HepG2 (cell line): ENCODE measurements around the gene ABCA2. TPM values are rescaled to one million over a fixed set of nuclear protein-coding genes. Genes with fewer than 3 reads are reported as not detected.

Experiments
- ATAC-seq: fragments of 200-7000 bp; cut with Tn5 transposase; 3 replicates; pipeline ENCODE4 v1.9.1; 2020; ENCODE audit warnings: mild to moderate bottlenecking, moderate library complexity
- BruUV-seq: library from RNA; stranded (reverse); fragments of 400-500 nt; replicated peaks from 2 replicates; lab custom pipeline; 2021; lab: Mats Ljungman, UMichigan
- CTCF ChIA-PET: fragments of 300-600 bp; formaldehyde crosslinking; extraction: SDS; loops from one replicate; lab custom pipeline; 2021; ENCODE audit warnings: low total read pairs, inconsistent platforms, low intra/inter-chr PET ratio; lab: Yijun Ruan, JAX
- POLR2A ChIA-PET: fragments of 350-600 bp; sonication (Branson Sonifier 250); formaldehyde crosslinking; loops from one replicate; lab custom pipeline; 2020; ENCODE audit warnings: antibody characterized with exemption, inconsistent platforms; lab: Yijun Ruan, JAX
- DNase-seq: peaks from one replicate; pipeline ENCODE4 v3.0.0-alpha.2; 2015; ENCODE audit warnings: low spot score
- FAIRE-seq: peaks from 3 replicates; lab custom pipeline; 2011; peaks lifted over from hg19 to GRCh38; lab: Jason Lieb, UNC
- H2AFZ ChIP-seq: one replicate; pipeline ENCODE4 v1.6.1; 2011; ENCODE audit warnings: low read length, inconsistent platforms
- H3K27ac ChIP-seq: fragments of 300-600 bp; 3 replicates; pipeline ENCODE4 v1.8.0; 2011; ENCODE audit warnings: mixed run types, mild to moderate bottlenecking, mixed read lengths, low read length, inconsistent platforms; ENCODE audit not compliant: insufficient read depth; ENCODE audit errors: extremely low read length
- H3K27me3 ChIP-seq, 2 experiments: fragments of 200-600 bp in 1 of 2; 2 replicates in 1 of 2; 3 replicates in 1 of 2; pipeline versions ENCODE4 v1.6.0 to v1.8.0; 2011; ENCODE audit warnings: low read length in 2 of 2, mild to moderate bottlenecking in 2 of 2, moderate library complexity in 2 of 2, inconsistent platforms in 1 of 2; ENCODE audit not compliant: insufficient read depth in 2 of 2, control insufficient read depth in 1 of 2
- H3K36me3 ChIP-seq, 2 experiments: fragments of 200-600 bp in 1 of 2; replicated peaks in 1 of 2; 2 replicates in 1 of 2; 3 replicates in 1 of 2; pipeline versions ENCODE4 v1.5.1 to v1.8.0; 2011; ENCODE audit warnings: low read length in 2 of 2, inconsistent platforms in 1 of 2; ENCODE audit not compliant: insufficient read depth in 2 of 2, control insufficient read depth in 1 of 2
- H3K4me1 ChIP-seq: 2 replicates; pipeline ENCODE4 v1.5.1; 2012; ENCODE audit warnings: low read length, inconsistent platforms; ENCODE audit not compliant: insufficient read depth
- H3K4me2 ChIP-seq: 2 replicates; pipeline ENCODE4 v1.6.0; 2011; ENCODE audit warnings: low read depth, low read length, inconsistent platforms
- H3K4me3 ChIP-seq, 3 experiments: fragments of 200-600 bp in 1 of 3; sonication (generic), shearing (Covaris generic) in 1 of 3; replicated peaks in 1 of 3; 2 replicates each; pipeline ENCODE4 v1.5.1; 2011 to 2016; ENCODE audit warnings: low read length in 3 of 3, inconsistent platforms in 2 of 3, low read depth in 2 of 3, mild to moderate bottlenecking in 2 of 3, control low read depth in 1 of 3, mixed read lengths in 1 of 3; ENCODE audit not compliant: insufficient read depth in 1 of 3
- H3K79me2 ChIP-seq: one replicate; pipeline ENCODE4 v1.6.1; 2011; ENCODE audit warnings: low read length, inconsistent platforms; ENCODE audit not compliant: insufficient read depth
- H3K9ac ChIP-seq: 2 replicates; pipeline ENCODE4 v1.6.0; 2011; ENCODE audit warnings: mild to moderate bottlenecking, low read depth, low read length, inconsistent platforms; ENCODE audit not compliant: insufficient read depth
- H3K9me3 ChIP-seq: 2 replicates; pipeline ENCODE4 v1.5.1; 2012; ENCODE audit warnings: mild to moderate bottlenecking, low read length
- H4K20me1 ChIP-seq: 2 replicates; pipeline ENCODE4 v1.6.0; 2011; ENCODE audit warnings: inconsistent platforms, mild to moderate bottlenecking, low read length, moderate library complexity; ENCODE audit not compliant: insufficient read depth
- MED13 ChIP-seq: sonication (generic); formaldehyde crosslinking; IDR thresholded peaks from 2 replicates; pipeline ENCODE4 v1.5.0; 2020; ENCODE audit warnings: missing genetic modification reagents
- ZBTB1 ChIP-seq: sonication (generic); formaldehyde crosslinking; IDR thresholded peaks from 2 replicates; pipeline ENCODE4 v1.4.0; 2020; ENCODE audit warnings: missing genetic modification reagents, borderline replicate concordance
- ZC3H4 ChIP-seq: sonication (generic); formaldehyde crosslinking; IDR thresholded peaks from 2 replicates; pipeline ENCODE4 v1.4.0; 2020; ENCODE audit warnings: missing genetic modification reagents, borderline replicate concordance
- ZNF562 ChIP-seq: sonication (generic); formaldehyde crosslinking; IDR thresholded peaks from 2 replicates; pipeline ENCODE4 v1.8.0; 2022; ENCODE audit warnings: missing genetic modification reagents, borderline replicate concordance
- WGBS: methylation state at CpG from one replicate; pipeline ENCODE4 v1.1.6; 2017; ENCODE audit warnings: low lambda C conversion rate; 5-methylcytosine and 5-hydroxymethylcytosine counted together
- in situ Hi-C: cut with HindIII; loops from 2 replicates; pipeline ENCODE4 v1.10.0; 2017; ENCODE audit warnings: low pct_unique_long_range_greater_than_20kb; ENCODE audit not compliant: extremely low pct_ligation_motif_present
- intact Hi-C: fragments of 100-400 bp; cut with micrococcal nuclease; formaldehyde crosslinking; loops from one replicate; pipeline ENCODE4 v1.10.0; 2022; ENCODE audit not compliant: unreplicated experiment
- polyA plus RNA-seq, 8 experiments: library from polyadenylated mRNA; depleted of rRNA in 3 of 8; stranded (reverse) in 7 of 8; unstranded in 1 of 8; fragments of >200 nt; fragmentation: Illumina TruSeq in 4 of 8; extraction: Trizol in 4 of 8; gene quantifications; 2 replicates each; pipeline versions ENCODE4 v1.2.1 to v1.2.3, GENCODE V29; 2011 to 2016; ENCODE audit warnings: low read depth in 4 of 8, missing spikeins in 1 of 8, mixed read lengths in 1 of 8; ENCODE audit not compliant: insufficient read depth in 1 of 8
- total RNA-seq, 5 experiments: library from RNA; depleted of rRNA; stranded (reverse); fragments of >200 nt; fragmentation: Illumina TruSeq; extraction: Trizol; gene quantifications; 2 replicates each; pipeline ENCODE4 v1.2.3, GENCODE V29; 2016; ENCODE audit warnings: low read depth in 1 of 5
- TF ChIP-seq, protein P1 (sequence below): sonication (generic); formaldehyde crosslinking; IDR thresholded peaks from 2 replicates; pipeline ENCODE4 v1.5.0; 2020; ENCODE audit warnings: missing genetic modification reagents
- TF ChIP-seq, protein P2 (sequence below): sonication (generic); formaldehyde crosslinking; conservative IDR thresholded peaks from 2 replicates; pipeline ENCODE4 v1.4.0; 2020; ENCODE audit warnings: mild to moderate bottlenecking, missing genetic modification reagents, moderate library complexity
- TF ChIP-seq, protein P3 (sequence below): sonication (generic); formaldehyde crosslinking; IDR thresholded peaks from 2 replicates; pipeline ENCODE4 v1.4.0; 2020; ENCODE audit warnings: missing genetic modification reagents, borderline replicate concordance
- TF ChIP-seq, protein P4 (sequence below), 2 experiments: sonication (generic) in 1 of 2; formaldehyde crosslinking in 1 of 2; IDR thresholded peaks; 2 replicates each; pipeline versions ENCODE4 v1.5.1 to v1.6.1; 2011 to 2020; ENCODE audit warnings: borderline replicate concordance in 1 of 2, low read depth in 1 of 2, low read length in 1 of 2, mild to moderate bottlenecking in 1 of 2, missing genetic modification reagents in 1 of 2, moderate library complexity in 1 of 2

ABCA2 gene
- total and polyA plus RNA-seq, 2 of the 13 experiments (the other 11 are each of a cell fraction or from before 2014, with no cell fraction given): 2.9 to 19.2 TPM

DNA sequence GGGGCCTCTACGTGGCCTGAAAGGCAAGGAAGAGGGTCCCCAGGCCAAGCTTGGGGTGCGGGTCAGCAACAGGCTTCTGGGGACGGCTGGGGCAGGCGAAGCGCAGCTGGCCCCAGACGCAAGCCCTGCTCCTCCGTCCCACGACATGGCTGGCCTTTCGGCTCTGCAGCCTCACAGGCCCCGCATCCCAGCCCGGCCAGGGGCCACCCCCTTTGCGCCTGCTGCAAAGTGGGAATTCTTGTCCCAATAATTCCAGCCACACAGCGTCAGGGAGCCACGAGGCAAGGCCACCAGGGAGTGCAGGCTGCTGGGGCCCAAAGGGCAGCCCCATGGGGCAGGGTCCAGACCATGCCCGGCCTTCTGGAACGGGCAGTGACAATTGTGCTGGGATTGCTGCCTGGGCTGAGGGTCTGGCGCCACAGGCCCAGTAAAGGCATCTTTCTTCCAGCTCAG lies 26.9 kb upstream of the ABCA2 start:
- intact Hi-C loops: no loop called here
- Histone ChIP-seq H3K27ac (peak overlapping the region; percentile 96), H3K4me3 (peak overlapping the region; percentile 64 to 84 (median 70)), H3K9ac (peak overlapping the region; percentile 82), H3K79me2 (peaks cover 9% of the 10 kb centered on the region), H3K4me2 (peak overlapping the region; percentile 84), H3K36me3 (no peaks in the 10 kb centered on the region), H4K20me1 (no peaks in the 10 kb centered on the region), H3K27me3 (no peaks in the 10 kb centered on the region; a peak in 2 of 5 replicates), H2AFZ (no peak overlapping the region), H3K9me3 (no peaks in the 10 kb centered on the region), H3K4me1 (peaks cover 57% of the 10 kb centered on the region)
- WGBS: 6% methylated on average over 7 of the region's 17 CpGs
- in situ Hi-C loops: no loop called here
- DNase-seq (peak; percentile 46), ATAC-seq (peak; percentile 68), FAIRE-seq (no peak)
- TSS peak; percentile 90 for BruUV-seq
- ChIA-PET CTCF (interaction anchor here (1.5 kb wide), 1 partner anchor 26 kb away, joined by 4 read pairs; no protein-coding TSS in a partner anchor), POLR2A (interaction anchor here (0.7 to 4.4 kb wide), 18 partner anchors 8 to 255 kb away, joined by 3 to 55 read pairs (median 6); partner anchors contain the start of genes MAN1B1, PAXX, SAPCD2 and SSNA1)
- no peak for TF ChIP-seq ZNF562 (CRISPR knock-in tag)
- TF ChIP-seq, protein P1, sequence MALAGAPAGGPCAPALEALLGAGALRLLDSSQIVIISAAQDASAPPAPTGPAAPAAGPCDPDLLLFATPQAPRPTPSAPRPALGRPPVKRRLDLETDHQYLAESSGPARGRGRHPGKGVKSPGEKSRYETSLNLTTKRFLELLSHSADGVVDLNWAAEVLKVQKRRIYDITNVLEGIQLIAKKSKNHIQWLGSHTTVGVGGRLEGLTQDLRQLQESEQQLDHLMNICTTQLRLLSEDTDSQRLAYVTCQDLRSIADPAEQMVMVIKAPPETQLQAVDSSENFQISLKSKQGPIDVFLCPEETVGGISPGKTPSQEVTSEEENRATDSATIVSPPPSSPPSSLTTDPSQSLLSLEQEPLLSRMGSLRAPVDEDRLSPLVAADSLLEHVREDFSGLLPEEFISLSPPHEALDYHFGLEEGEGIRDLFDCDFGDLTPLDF (CRISPR knock-in tag): peak; percentile 36
- TF ChIP-seq, protein P2, sequence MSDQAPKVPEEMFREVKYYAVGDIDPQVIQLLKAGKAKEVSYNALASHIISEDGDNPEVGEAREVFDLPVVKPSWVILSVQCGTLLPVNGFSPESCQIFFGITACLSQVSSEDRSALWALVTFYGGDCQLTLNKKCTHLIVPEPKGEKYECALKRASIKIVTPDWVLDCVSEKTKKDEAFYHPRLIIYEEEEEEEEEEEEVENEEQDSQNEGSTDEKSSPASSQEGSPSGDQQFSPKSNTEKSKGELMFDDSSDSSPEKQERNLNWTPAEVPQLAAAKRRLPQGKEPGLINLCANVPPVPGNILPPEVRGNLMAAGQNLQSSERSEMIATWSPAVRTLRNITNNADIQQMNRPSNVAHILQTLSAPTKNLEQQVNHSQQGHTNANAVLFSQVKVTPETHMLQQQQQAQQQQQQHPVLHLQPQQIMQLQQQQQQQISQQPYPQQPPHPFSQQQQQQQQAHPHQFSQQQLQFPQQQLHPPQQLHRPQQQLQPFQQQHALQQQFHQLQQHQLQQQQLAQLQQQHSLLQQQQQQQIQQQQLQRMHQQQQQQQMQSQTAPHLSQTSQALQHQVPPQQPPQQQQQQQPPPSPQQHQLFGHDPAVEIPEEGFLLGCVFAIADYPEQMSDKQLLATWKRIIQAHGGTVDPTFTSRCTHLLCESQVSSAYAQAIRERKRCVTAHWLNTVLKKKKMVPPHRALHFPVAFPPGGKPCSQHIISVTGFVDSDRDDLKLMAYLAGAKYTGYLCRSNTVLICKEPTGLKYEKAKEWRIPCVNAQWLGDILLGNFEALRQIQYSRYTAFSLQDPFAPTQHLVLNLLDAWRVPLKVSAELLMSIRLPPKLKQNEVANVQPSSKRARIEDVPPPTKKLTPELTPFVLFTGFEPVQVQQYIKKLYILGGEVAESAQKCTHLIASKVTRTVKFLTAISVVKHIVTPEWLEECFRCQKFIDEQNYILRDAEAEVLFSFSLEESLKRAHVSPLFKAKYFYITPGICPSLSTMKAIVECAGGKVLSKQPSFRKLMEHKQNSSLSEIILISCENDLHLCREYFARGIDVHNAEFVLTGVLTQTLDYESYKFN (CRISPR knock-in tag): no peak
- no peak for TF ChIP-seq ZC3H4 (CRISPR knock-in tag)
- TF ChIP-seq, protein P3, sequence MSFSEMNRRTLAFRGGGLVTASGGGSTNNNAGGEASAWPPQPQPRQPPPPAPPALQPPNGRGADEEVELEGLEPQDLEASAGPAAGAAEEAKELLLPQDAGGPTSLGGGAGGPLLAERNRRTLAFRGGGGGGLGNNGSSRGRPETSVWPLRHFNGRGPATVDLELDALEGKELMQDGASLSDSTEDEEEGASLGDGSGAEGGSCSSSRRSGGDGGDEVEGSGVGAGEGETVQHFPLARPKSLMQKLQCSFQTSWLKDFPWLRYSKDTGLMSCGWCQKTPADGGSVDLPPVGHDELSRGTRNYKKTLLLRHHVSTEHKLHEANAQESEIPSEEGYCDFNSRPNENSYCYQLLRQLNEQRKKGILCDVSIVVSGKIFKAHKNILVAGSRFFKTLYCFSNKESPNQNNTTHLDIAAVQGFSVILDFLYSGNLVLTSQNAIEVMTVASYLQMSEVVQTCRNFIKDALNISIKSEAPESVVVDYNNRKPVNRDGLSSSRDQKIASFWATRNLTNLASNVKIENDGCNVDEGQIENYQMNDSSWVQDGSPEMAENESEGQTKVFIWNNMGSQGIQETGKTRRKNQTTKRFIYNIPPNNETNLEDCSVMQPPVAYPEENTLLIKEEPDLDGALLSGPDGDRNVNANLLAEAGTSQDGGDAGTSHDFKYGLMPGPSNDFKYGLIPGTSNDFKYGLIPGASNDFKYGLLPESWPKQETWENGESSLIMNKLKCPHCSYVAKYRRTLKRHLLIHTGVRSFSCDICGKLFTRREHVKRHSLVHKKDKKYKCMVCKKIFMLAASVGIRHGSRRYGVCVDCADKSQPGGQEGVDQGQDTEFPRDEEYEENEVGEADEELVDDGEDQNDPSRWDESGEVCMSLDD: no peak
- TF ChIP-seq, protein P4, sequence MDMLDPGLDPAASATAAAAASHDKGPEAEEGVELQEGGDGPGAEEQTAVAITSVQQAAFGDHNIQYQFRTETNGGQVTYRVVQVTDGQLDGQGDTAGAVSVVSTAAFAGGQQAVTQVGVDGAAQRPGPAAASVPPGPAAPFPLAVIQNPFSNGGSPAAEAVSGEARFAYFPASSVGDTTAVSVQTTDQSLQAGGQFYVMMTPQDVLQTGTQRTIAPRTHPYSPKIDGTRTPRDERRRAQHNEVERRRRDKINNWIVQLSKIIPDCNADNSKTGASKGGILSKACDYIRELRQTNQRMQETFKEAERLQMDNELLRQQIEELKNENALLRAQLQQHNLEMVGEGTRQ (IDR thresholded peaks at IDR 0.05; ENCODE audit: low read depth, low read length): no peak
- TF ChIP-seq, protein P4 (CRISPR knock-in tag; IDR thresholded peaks at IDR 0.05; ENCODE audit: borderline replicate concordance): no peak
- TF ChIP-seq ZBTB1: no peak
- 0 out of 2 replicates have a peak, but pooled peaks have one; percentile 7 for TF ChIP-seq MED13 (CRISPR knock-in tag)
